Keratinocyte (primary cell): ENCODE data around the gene ACER3. TPM values are rescaled to one million over a fixed set of nuclear protein-coding genes. Genes with fewer than 3 reads are reported as not detected.

Experiments used
- DNase-seq: peaks from one replicate; pipeline ENCODE4 v3.0.0-alpha.2; 2011; ENCODE audit warnings: low read depth, missing footprints, low spot score
- FAIRE-seq: peaks from 2 replicates; lab custom pipeline; 2011; peaks lifted over from hg19 to GRCh38; lab: Jason Lieb, UNC
- H2AFZ ChIP-seq: 2 replicates; pipeline ENCODE4 v1.6.0; 2012; ENCODE audit warnings: low read length, control low read depth, inconsistent platforms; ENCODE audit not compliant: control insufficient read depth
- H3K27ac ChIP-seq: 2 replicates; pipeline ENCODE4 v1.5.1; 2011; ENCODE audit warnings: low read length; ENCODE audit not compliant: control insufficient read depth, insufficient read depth
- H3K27me3 ChIP-seq: 3 replicates; pipeline ENCODE4 v1.6.0; 2011; ENCODE audit warnings: low read length; ENCODE audit not compliant: control insufficient read depth, insufficient read depth; ENCODE audit errors: extremely low read depth
- H3K36me3 ChIP-seq, 2 experiments: 2 replicates in 1 of 2; 3 replicates in 1 of 2; pipeline ENCODE4 v1.5.1; 2011; ENCODE audit warnings: low read length in 2 of 2, mild to moderate bottlenecking in 1 of 2; ENCODE audit not compliant: control insufficient read depth in 2 of 2, insufficient read depth in 2 of 2; ENCODE audit errors: extremely low read depth in 1 of 2
- H3K4me1 ChIP-seq: 3 replicates; pipeline ENCODE4 v1.5.1; 2011; ENCODE audit warnings: low read length; ENCODE audit not compliant: control insufficient read depth, insufficient read depth; ENCODE audit errors: extremely low read depth
- H3K4me2 ChIP-seq: 3 replicates; pipeline ENCODE4 v1.6.0; 2011; ENCODE audit warnings: low read depth, low read length; ENCODE audit not compliant: control insufficient read depth, insufficient read depth; ENCODE audit errors: extremely low read depth
- H3K4me3 ChIP-seq, 3 experiments: fragments of 200-600 bp in 1 of 3; sonication (generic) in 1 of 3; 2 replicates in 2 of 3; 3 replicates in 1 of 3; pipeline ENCODE4 v1.5.1; 2011 to 2016; ENCODE audit warnings: low read length in 3 of 3, mild to moderate bottlenecking in 3 of 3, control low read depth in 2 of 3, inconsistent platforms in 1 of 3, low read depth in 1 of 3, mixed read lengths in 1 of 3, mixed run types in 1 of 3, moderate library complexity in 1 of 3; ENCODE audit not compliant: control insufficient read depth in 2 of 3, insufficient read depth in 2 of 3; ENCODE audit errors: extremely low read depth in 1 of 3
- H3K79me2 ChIP-seq: 2 replicates; pipeline ENCODE4 v1.6.0; 2012; ENCODE audit warnings: low read length; ENCODE audit not compliant: control insufficient read depth, insufficient read depth
- H3K9ac ChIP-seq: 3 replicates; pipeline ENCODE4 v1.6.0; 2011; ENCODE audit warnings: low read length; ENCODE audit not compliant: control insufficient read depth, insufficient read depth; ENCODE audit errors: extremely low read depth
- H3K9me1 ChIP-seq: 3 replicates; pipeline ENCODE4 v1.6.0; 2011; ENCODE audit warnings: low read length; ENCODE audit not compliant: control insufficient read depth, insufficient read depth; ENCODE audit errors: extremely low read depth
- H3K9me3 ChIP-seq: 2 replicates; pipeline ENCODE4 v1.5.1; 2012; ENCODE audit warnings: low read depth, low read length; ENCODE audit not compliant: control insufficient read depth
- H4K20me1 ChIP-seq: 3 replicates; pipeline ENCODE4 v1.6.0; 2011; ENCODE audit warnings: low read length; ENCODE audit not compliant: control insufficient read depth, insufficient read depth; ENCODE audit errors: extremely low read depth
- CTCF ChIP-seq, 3 experiments: IDR thresholded peaks in 1 of 3; conservative IDR thresholded peaks in 1 of 3; optimal IDR thresholded peaks in 1 of 3; 2 replicates in 2 of 3; 3 replicates in 1 of 3; pipeline versions ENCODE3 to v1.5.1; 2011; ENCODE audit warnings: low read length in 3 of 3, mild to moderate bottlenecking in 3 of 3, moderate library complexity in 2 of 3, control low read depth in 1 of 3, inconsistent platforms in 1 of 3; ENCODE audit not compliant: insufficient read depth in 2 of 3; ENCODE audit errors: extremely low read depth in 1 of 3
- EZH2 ChIP-seq: IDR thresholded peaks from one replicate; pipeline ENCODE4 v1.6.1; 2012; ENCODE audit warnings: inconsistent platforms, mild to moderate bottlenecking, low read length, moderate library complexity
- dilution Hi-C: fragments of 300-500 bp; cut with MboI; formaldehyde crosslinking; loops from one replicate; pipeline ENCODE4 v1.7.0; 2020; ENCODE audit warnings: low sequenced_read_pairs; ENCODE audit not compliant: extremely low pct_ligation_motif_present
- polyA plus RNA-seq, 5 experiments: library from polyadenylated mRNA; depleted of rRNA in 3 of 5; stranded (reverse) in 3 of 5; stranded (forward) in 1 of 5; unstranded in 1 of 5; fragments of >200 nt; gene quantifications; 1 replicate in 1 of 5; 2 replicates in 3 of 5; 3 replicates in 1 of 5; pipeline versions ENCODE4 v1.2.1 to v1.2.3, GENCODE V29; 2011 to 2012; ENCODE audit warnings: missing spikeins in 2 of 5, low read depth in 1 of 5, low replicate concordance in 1 of 5

Gene ACER3
- polyA plus RNA-seq, 1 donor (not counting 4 experiments of a cell fraction or from before 2014, with no cell fraction given): 55.0 TPM

GRCh38 chr11:77055913-77056312, 195.2 kb downstream of the ACER3 start:
- DNase-seq (no peak), FAIRE-seq (no peak)
- Histone ChIP-seq H3K79me2 (no peaks in the 10 kb centered on the region), H3K9me3 (peaks cover 6% of the 10 kb centered on the region), H4K20me1 (no peaks in the 10 kb centered on the region), H3K4me2 (no peak overlapping the region), H3K9me1 (no peaks in the 10 kb centered on the region), H3K27me3 (no peaks in the 10 kb centered on the region), H3K4me1 (no peaks in the 10 kb centered on the region), H3K27ac (no peak overlapping the region), H2AFZ (no peak overlapping the region), H3K4me3 (no peak overlapping the region), H3K36me3 (no peaks in the 10 kb centered on the region), H3K9ac (no peak overlapping the region)
- dilution Hi-C loops: no loop called here
- TF ChIP-seq EZH2 (no peak), CTCF (optimal IDR thresholded peaks at IDR 0.05 in 1 of 3, IDR thresholded peaks at IDR 0.05 in 1 of 3, conservative IDR thresholded peaks at IDR 0.05 in 1 of 3; ENCODE audit: extremely low read depth in 1 of 3, insufficient read depth in 2 of 3, low read length in 3 of 3) (no peak)

GRCh38 chr11:77056814-77057402, 196.2 kb downstream of the ACER3 start:
- FAIRE-seq: no peak
- no peak overlapping the region for H3K4me3 ChIP-seq
- no peaks in the 10 kb centered on the region for H3K9me1 ChIP-seq
- TF ChIP-seq CTCF (optimal IDR thresholded peaks at IDR 0.05 in 1 of 3, IDR thresholded peaks at IDR 0.05 in 1 of 3, conservative IDR thresholded peaks at IDR 0.05 in 1 of 3; ENCODE audit: extremely low read depth in 1 of 3, insufficient read depth in 2 of 3, low read length in 3 of 3) (no peak), EZH2 (no peak)
- H3K27me3 ChIP-seq: no peaks in the 10 kb centered on the region
- peaks cover 6% of the 10 kb centered on the region for H3K9me3 ChIP-seq
- dilution Hi-C loops: no loop called here
- H3K9ac ChIP-seq: no peak overlapping the region
- no peak for DNase-seq
- no peak overlapping the region for H3K27ac ChIP-seq
- H2AFZ ChIP-seq: no peak overlapping the region
- no peaks in the 10 kb centered on the region for H3K79me2 ChIP-seq
- H3K4me1 ChIP-seq: no peaks in the 10 kb centered on the region
- H3K4me2 ChIP-seq: no peak overlapping the region
- H4K20me1 ChIP-seq: no peaks in the 10 kb centered on the region
- H3K36me3 ChIP-seq: no peaks in the 10 kb centered on the region
